ENCODE measurements around the gene MYG1.

GRCh38 chr12:53353257-53353655 lies 53.8 kb downstream of the MYG1 start:
- TF ChIP-seq, protein P1, sequence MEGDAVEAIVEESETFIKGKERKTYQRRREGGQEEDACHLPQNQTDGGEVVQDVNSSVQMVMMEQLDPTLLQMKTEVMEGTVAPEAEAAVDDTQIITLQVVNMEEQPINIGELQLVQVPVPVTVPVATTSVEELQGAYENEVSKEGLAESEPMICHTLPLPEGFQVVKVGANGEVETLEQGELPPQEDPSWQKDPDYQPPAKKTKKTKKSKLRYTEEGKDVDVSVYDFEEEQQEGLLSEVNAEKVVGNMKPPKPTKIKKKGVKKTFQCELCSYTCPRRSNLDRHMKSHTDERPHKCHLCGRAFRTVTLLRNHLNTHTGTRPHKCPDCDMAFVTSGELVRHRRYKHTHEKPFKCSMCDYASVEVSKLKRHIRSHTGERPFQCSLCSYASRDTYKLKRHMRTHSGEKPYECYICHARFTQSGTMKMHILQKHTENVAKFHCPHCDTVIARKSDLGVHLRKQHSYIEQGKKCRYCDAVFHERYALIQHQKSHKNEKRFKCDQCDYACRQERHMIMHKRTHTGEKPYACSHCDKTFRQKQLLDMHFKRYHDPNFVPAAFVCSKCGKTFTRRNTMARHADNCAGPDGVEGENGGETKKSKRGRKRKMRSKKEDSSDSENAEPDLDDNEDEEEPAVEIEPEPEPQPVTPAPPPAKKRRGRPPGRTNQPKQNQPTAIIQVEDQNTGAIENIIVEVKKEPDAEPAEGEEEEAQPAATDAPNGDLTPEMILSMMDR (conservative IDR thresholded peaks at IDR 0.05; ENCODE audit: low read length): no peak
- no peak for TF ChIP-seq EZH2phosphoT487 (IDR thresholded peaks at IDR 0.05; ENCODE audit: borderline replicate concordance, low read depth, low read length)

Measured in OCI-LY7 (cell line).